ENCODE data around the gene ANG.

DNA sequence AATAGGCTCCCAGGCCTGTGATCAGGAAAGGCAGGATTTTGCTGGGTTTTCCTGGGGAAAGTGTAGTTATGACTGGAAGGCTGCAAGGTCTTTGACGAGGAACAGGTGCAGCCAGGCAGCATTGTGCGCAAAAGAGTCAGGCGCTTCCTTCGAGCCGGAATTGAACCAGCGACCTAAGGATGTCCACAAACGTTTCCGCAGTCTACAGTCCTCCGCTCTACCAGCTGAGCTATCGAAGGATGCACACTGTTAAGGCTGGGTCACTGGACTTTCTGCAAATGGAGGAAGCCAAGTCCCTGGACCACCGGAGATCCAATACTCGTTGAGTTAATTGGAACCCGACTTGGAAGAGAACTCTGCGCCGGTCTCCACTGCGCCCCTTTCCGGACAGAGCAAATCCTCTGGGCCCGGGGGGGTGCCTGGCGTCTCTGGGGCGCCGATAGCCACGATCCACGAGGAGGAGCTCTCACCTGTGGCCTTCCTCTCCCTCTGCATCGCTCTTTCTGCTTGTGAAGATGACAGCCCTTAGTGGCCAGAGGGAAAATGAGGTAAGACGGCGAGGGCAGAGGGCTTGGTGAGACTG, 28.7 kb upstream of the ANG start:
- no peak for TF ChIP-seq TAF1 (IDR thresholded peaks at IDR 0.05; ENCODE audit: borderline replicate concordance, insufficient read depth, low read length)
- TF ChIP-seq, protein P1, sequence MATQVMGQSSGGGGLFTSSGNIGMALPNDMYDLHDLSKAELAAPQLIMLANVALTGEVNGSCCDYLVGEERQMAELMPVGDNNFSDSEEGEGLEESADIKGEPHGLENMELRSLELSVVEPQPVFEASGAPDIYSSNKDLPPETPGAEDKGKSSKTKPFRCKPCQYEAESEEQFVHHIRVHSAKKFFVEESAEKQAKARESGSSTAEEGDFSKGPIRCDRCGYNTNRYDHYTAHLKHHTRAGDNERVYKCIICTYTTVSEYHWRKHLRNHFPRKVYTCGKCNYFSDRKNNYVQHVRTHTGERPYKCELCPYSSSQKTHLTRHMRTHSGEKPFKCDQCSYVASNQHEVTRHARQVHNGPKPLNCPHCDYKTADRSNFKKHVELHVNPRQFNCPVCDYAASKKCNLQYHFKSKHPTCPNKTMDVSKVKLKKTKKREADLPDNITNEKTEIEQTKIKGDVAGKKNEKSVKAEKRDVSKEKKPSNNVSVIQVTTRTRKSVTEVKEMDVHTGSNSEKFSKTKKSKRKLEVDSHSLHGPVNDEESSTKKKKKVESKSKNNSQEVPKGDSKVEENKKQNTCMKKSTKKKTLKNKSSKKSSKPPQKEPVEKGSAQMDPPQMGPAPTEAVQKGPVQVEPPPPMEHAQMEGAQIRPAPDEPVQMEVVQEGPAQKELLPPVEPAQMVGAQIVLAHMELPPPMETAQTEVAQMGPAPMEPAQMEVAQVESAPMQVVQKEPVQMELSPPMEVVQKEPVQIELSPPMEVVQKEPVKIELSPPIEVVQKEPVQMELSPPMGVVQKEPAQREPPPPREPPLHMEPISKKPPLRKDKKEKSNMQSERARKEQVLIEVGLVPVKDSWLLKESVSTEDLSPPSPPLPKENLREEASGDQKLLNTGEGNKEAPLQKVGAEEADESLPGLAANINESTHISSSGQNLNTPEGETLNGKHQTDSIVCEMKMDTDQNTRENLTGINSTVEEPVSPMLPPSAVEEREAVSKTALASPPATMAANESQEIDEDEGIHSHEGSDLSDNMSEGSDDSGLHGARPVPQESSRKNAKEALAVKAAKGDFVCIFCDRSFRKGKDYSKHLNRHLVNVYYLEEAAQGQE (IDR thresholded peaks at IDR 0.05; ENCODE audit: insufficient read depth in 1 of 2, low read depth in 2 of 2, low read length in 2 of 2), result no peak
- no peak for TF ChIP-seq POLR2AphosphoS5 (IDR thresholded peaks at IDR 0.05; ENCODE audit: low read depth, low read length)
